PC-9 (cell line): ENCODE results near the gene FLNC. TPM values are rescaled to one million over a fixed set of nuclear protein-coding genes. Genes with fewer than 3 reads are reported as not detected.

Experiments
- BruUV-seq: library from RNA; stranded (reverse); fragments of 400-500 nt; replicated peaks from 2 replicates; lab custom pipeline; 2021; lab: Mats Ljungman, UMichigan
- CTCF ChIA-PET: fragments of 300-600 bp; sonication (Branson Sonifier 250); formaldehyde crosslinking; loops from one replicate; lab custom pipeline; 2022; ENCODE audit warnings: antibody characterized with exemption; lab: Charles Lee
- POLR2A ChIA-PET: fragments of 300-600 bp; sonication (Branson Sonifier 250); formaldehyde crosslinking; loops from one replicate; lab custom pipeline; 2022; ENCODE audit warnings: antibody characterized with exemption; ENCODE audit not compliant: unreplicated experiment; lab: Charles Lee
- DNase-seq, 2 experiments: peaks; one replicate each; pipeline versions ENCODE4 v3.0.0 to v3.0.0-alpha.2; 2015 to 2022; ENCODE audit warnings: mixed read lengths in 1 of 2
- H2AFZ ChIP-seq: fragments of 200-600 bp; sonication (generic); 2 replicates; pipeline ENCODE4 v1.8.1; 2017; ENCODE audit warnings: antibody characterized with exemption
- H3F3A ChIP-seq: fragments of 200-600 bp; sonication (generic); 2 replicates; pipeline ENCODE4 v1.8.1; 2017; ENCODE audit warnings: antibody characterized with exemption, mild to moderate bottlenecking, low read depth; ENCODE audit not compliant: insufficient read depth
- H3K27ac ChIP-seq: fragments of 200-600 bp; sonication (generic); 2 replicates; pipeline ENCODE4 v1.6.1; 2016; ENCODE audit warnings: mixed run types
- H3K27me3 ChIP-seq: fragments of 200-600 bp; sonication (generic); 2 replicates; pipeline ENCODE4 v1.6.1; 2016; ENCODE audit warnings: low read depth, mixed run types; ENCODE audit not compliant: insufficient read depth
- H3K36me3 ChIP-seq: fragments of 200-600 bp; sonication (generic); 2 replicates; pipeline ENCODE4 v1.6.1; 2016; ENCODE audit warnings: low read depth, mixed run types
- H3K4me1 ChIP-seq: fragments of 200-600 bp; sonication (generic); replicated peaks from 2 replicates; pipeline ENCODE4 v1.6.1; 2016; ENCODE audit warnings: mixed run types; ENCODE audit not compliant: insufficient read depth
- H3K4me2 ChIP-seq: fragments of 200-600 bp; sonication (generic); 2 replicates; pipeline ENCODE4 v1.6.1; 2017; ENCODE audit warnings: mixed run types
- H3K4me3 ChIP-seq: fragments of 200-600 bp; sonication (generic); 2 replicates; pipeline ENCODE4 v1.6.1; 2016; ENCODE audit warnings: mixed run types
- H3K79me2 ChIP-seq: fragments of 200-600 bp; sonication (generic); 2 replicates; pipeline ENCODE4 v1.6.1; 2017; ENCODE audit warnings: low read depth, mixed run types
- H3K9me2 ChIP-seq: fragments of 200-600 bp; sonication (generic); 2 replicates; pipeline ENCODE4 v1.8.1; 2017; ENCODE audit warnings: mild to moderate bottlenecking; ENCODE audit not compliant: insufficient read depth
- H3K9me3 ChIP-seq: fragments of 200-600 bp; sonication (generic); 2 replicates; pipeline ENCODE4 v1.8.1; 2016; ENCODE audit warnings: low read depth; ENCODE audit not compliant: insufficient read depth
- H4K20me1 ChIP-seq: fragments of 200-600 bp; sonication (generic); 2 replicates; pipeline ENCODE4 v1.8.1; 2017; ENCODE audit not compliant: insufficient read depth
- EZH2 ChIP-seq: fragments of 200-600 bp; sonication (generic); IDR thresholded peaks from 2 replicates; pipeline ENCODE4 v1.8.0; 2017; ENCODE audit warnings: antibody characterized with exemption, low read depth
- intact Hi-C: fragments of 100-400 bp; cut with micrococcal nuclease; formaldehyde crosslinking; loops from one replicate; pipeline ENCODE4 v1.10.0; 2022; ENCODE audit not compliant: unreplicated experiment
- total RNA-seq: library from RNA; stranded (reverse); gene quantifications from 2 replicates; pipeline ENCODE4 v1.2.3, GENCODE V29; 2021
- TF ChIP-seq, protein P1 (sequence below): fragments of 200-600 bp; sonication (generic); conservative IDR thresholded peaks from 2 replicates; pipeline ENCODE4 v1.6.1; 2017; ENCODE audit warnings: mixed run types, antibody characterized with exemption, mild to moderate bottlenecking, moderate library complexity

FLNC gene
- total RNA-seq, 1 experiment from 2014 or later: 75.5 TPM

DNA sequence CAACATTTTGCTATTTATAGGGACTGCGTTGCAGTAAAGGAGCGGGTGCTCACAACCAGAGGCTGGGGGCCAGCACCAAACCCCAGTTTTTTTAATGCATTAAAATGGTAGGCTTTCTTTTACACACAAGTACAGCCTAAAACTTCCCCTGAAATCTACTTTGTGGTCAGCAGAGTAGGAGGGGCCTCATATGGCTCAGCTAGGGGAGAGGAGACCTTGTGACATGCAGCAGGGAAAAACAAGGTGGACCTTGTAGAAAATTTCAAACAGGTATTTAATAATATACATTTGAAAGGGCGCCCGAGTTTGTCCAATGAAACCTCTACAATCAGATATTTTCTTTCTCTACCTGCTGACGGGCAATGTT, 37.0 kb upstream of the FLNC start:
- no peak overlapping the region for H3K4me2 ChIP-seq
- H3K9me3 ChIP-seq: no peaks in the 10 kb centered on the region
- intact Hi-C loops: loop anchor here (5.0 kb wide), 2 partner anchors 34 to 69 kb away; partner anchors contain the start of gene ATP6V1F
- no peak overlapping the region for H3K4me3 ChIP-seq
- H3K27me3 ChIP-seq: no peaks in the 10 kb centered on the region
- H3K79me2 ChIP-seq: no peaks in the 10 kb centered on the region
- DNase-seq: no peak
- no peak overlapping the region for H3K27ac ChIP-seq
- H3K4me1 ChIP-seq: peaks cover 4% of the 10 kb centered on the region; the same call in 1 of the 2 replicates
- POLR2A ChIA-PET: no interaction called here
- H3K9me2 ChIP-seq: no peaks in the 10 kb centered on the region
- H2AFZ ChIP-seq: no peak overlapping the region
- no peaks in the 10 kb centered on the region for H3K36me3 ChIP-seq
- H3F3A ChIP-seq: peaks cover 4% of the 10 kb centered on the region; the same call in 1 of the 2 replicates
- CTCF ChIA-PET: no interaction called here
- TF ChIP-seq EZH2: no peak
- TF ChIP-seq, protein P1, sequence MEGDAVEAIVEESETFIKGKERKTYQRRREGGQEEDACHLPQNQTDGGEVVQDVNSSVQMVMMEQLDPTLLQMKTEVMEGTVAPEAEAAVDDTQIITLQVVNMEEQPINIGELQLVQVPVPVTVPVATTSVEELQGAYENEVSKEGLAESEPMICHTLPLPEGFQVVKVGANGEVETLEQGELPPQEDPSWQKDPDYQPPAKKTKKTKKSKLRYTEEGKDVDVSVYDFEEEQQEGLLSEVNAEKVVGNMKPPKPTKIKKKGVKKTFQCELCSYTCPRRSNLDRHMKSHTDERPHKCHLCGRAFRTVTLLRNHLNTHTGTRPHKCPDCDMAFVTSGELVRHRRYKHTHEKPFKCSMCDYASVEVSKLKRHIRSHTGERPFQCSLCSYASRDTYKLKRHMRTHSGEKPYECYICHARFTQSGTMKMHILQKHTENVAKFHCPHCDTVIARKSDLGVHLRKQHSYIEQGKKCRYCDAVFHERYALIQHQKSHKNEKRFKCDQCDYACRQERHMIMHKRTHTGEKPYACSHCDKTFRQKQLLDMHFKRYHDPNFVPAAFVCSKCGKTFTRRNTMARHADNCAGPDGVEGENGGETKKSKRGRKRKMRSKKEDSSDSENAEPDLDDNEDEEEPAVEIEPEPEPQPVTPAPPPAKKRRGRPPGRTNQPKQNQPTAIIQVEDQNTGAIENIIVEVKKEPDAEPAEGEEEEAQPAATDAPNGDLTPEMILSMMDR: no peak
- no peaks in the 10 kb centered on the region for H4K20me1 ChIP-seq
- BruUV-seq: no TSS peak

DNA sequence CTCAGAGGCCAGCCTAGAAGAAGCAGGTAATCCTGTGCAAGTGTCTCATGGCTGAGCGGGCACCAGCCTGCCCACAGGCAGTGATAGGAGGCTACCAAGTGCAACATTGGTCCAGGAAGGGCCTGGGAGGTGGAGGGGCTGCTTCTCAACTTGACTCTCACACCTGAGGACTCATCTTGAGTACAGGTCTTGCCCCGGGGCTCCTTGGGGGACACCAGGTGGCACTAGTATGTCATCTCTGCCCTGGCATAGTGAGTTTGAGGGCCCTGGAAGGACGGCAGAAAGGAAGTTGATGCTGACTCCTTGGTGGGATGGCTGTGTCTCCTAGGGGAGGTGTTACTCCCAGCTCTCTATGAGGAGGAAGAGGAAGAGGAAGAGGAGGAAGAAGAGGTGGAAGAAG, 36.2 kb upstream of the FLNC start:
- ChIA-PET POLR2A (no interaction called here), CTCF (no interaction called here)
- H2AFZ ChIP-seq: no peak overlapping the region
- H3K79me2 ChIP-seq: no peaks in the 10 kb centered on the region
- no peaks in the 10 kb centered on the region for H4K20me1 ChIP-seq
- H3K4me3 ChIP-seq: no peak overlapping the region
- peaks cover 4% of the 10 kb centered on the region; the same call in 1 of the 2 replicates for H3K4me1 ChIP-seq
- intact Hi-C loops: loop anchor here (1.0 to 5.0 kb wide), 3 partner anchors 33 to 86 kb away; partner anchors contain the start of gene ATP6V1F
- TF ChIP-seq, protein P1: peak; percentile 49
- no peak for TF ChIP-seq EZH2
- peaks cover 4% of the 10 kb centered on the region; the same call in 1 of the 2 replicates for H3F3A ChIP-seq
- BruUV-seq: no TSS peak
- no peak overlapping the region for H3K27ac ChIP-seq
- peak in 1 of 2 experiments; percentile 50 for DNase-seq
- no peaks in the 10 kb centered on the region for H3K9me2 ChIP-seq
- no peak overlapping the region for H3K4me2 ChIP-seq
- no peaks in the 10 kb centered on the region for H3K36me3 ChIP-seq
- no peaks in the 10 kb centered on the region for H3K9me3 ChIP-seq
- H3K27me3 ChIP-seq: no peaks in the 10 kb centered on the region

DNA sequence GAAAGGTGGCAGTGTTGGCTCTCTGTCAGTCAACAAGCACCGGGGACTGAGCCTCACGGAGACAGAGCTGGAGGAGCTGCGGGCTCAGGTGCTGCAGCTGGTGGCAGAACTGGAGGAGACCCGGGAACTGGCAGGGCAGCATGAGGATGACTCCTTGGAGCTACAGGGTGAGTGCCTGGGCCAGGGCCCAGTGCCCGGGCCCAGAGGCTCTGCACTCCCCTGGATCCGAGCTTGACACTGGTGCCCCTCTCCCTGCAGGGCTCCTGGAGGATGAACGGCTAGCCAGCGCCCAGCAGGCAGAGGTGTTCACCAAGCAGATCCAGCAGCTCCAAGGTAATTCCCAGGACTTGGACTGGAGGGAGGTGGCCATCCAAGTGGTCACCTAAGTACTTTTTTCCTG, 35.8 kb upstream of the FLNC start:
- Histone ChIP-seq H3K9me2 (no peaks in the 10 kb centered on the region), H2AFZ (no peak overlapping the region), H3K4me1 (peaks cover 4% of the 10 kb centered on the region; the same call in 1 of the 2 replicates), H3K4me2 (no peak overlapping the region), H4K20me1 (no peaks in the 10 kb centered on the region), H3F3A (peaks cover 4% of the 10 kb centered on the region; the same call in 1 of the 2 replicates), H3K27ac (no peak overlapping the region), H3K4me3 (no peak overlapping the region), H3K9me3 (no peaks in the 10 kb centered on the region), H3K79me2 (no peaks in the 10 kb centered on the region), H3K36me3 (no peaks in the 10 kb centered on the region), H3K27me3 (no peaks in the 10 kb centered on the region)
- CTCF ChIA-PET: no interaction called here
- intact Hi-C loops: loop anchor here (1.0 to 5.0 kb wide), 3 partner anchors 33 to 86 kb away; partner anchors contain the start of gene ATP6V1F
- DNase-seq: no peak
- no TSS peak for BruUV-seq
- TF ChIP-seq, protein P1: no peak
- POLR2A ChIA-PET: no interaction called here
